ENCODE data around the gene UNK. TPM values are rescaled to one million over a fixed set of nuclear protein-coding genes. Genes with fewer than 3 reads are reported as not detected.

The UNK gene, protein sequence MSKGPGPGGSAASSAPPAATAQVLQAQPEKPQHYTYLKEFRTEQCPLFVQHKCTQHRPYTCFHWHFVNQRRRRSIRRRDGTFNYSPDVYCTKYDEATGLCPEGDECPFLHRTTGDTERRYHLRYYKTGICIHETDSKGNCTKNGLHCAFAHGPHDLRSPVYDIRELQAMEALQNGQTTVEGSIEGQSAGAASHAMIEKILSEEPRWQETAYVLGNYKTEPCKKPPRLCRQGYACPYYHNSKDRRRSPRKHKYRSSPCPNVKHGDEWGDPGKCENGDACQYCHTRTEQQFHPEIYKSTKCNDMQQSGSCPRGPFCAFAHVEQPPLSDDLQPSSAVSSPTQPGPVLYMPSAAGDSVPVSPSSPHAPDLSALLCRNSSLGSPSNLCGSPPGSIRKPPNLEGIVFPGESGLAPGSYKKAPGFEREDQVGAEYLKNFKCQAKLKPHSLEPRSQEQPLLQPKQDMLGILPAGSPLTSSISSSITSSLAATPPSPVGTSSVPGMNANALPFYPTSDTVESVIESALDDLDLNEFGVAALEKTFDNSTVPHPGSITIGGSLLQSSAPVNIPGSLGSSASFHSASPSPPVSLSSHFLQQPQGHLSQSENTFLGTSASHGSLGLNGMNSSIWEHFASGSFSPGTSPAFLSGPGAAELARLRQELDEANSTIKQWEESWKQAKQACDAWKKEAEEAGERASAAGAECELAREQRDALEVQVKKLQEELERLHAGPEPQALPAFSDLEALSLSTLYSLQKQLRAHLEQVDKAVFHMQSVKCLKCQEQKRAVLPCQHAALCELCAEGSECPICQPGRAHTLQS
- total RNA-seq = 10 to 100 TPM; 33.7 to 36.1 TPM
- polyA plus RNA-seq (2013, experiment 1 of 2) = 22.5 TPM
- 29.6 TPM for polyA plus RNA-seq (2013, experiment 2 of 2)
- 16.5 to 67.1 (median 36.1) reads per million in 172 experiments for total RNA-seq

DNA sequence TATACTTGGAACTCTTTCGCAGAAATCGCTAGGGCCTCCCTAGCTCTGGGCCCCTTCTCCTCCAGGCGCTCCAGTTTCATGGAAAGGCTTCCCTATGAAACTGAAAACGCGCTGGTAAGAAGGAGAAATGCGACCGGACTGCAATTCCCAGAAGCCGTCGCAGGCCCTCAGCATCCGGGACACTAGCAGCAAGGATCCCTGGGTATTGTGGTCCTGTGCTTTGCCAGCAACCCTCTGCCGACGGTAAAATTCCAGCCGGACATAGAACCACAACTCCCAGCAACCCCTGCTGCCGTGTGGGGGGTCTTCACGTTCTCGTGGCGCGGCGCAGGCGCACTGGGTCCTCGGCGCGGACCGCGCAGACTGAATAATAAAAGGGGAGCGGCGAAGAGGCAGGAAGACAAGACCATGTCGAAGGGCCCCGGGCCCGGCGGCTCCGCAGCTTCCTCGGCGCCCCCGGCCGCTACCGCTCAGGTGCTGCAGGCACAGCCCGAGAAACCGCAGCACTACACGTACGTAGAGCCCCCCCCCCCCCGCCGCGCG lies at the start of gene UNK:
Gene UNK (plus strand): TSS at position 334 of the 543 bp plus-strand sequence. CDS start 75 bp downstream, at position 409.
- no peaks in the 10 kb centered on the region for H3K36me3 ChIP-seq (ENCODE audit: insufficient read depth, low read length)
- peak within 1 kb of the TSS; percentile 69 for H3K4me3 ChIP-seq (ENCODE audit: low read length)
- peak within 1 kb of the TSS; percentile 93 for H3K27ac Mint-ChIP-seq
- H3K4me1 ChIP-seq (ENCODE audit: insufficient read depth, low read length) = peaks cover 45% of the 10 kb centered on the region
- intact Hi-C loops (cut with DNase I, micrococcal nuclease) = loop anchor here (1.0 to 10.0 kb wide), 7 partner anchors 32 to 950 kb away; partner anchors contain the start of genes WBP2 (in 2 of the 2), MFSD11 (in 1 of the 2), SRSF2 (in 1 of the 2) and TMEM94 (in 1 of the 2)
- ChIA-PET POLR2A (interaction anchor here (0.6 to 6.6 kb wide), 27 partner anchors 9 to 514 kb away, joined by 3 to 112 read pairs (median 7); partner anchors contain the start of genes GALK1, MIF4GD, RECQL5 and SAP30BP), CTCF (interaction anchor here (0.5 to 5.2 kb wide), 5 partner anchors 19 to 429 kb away, joined by 3 to 25 read pairs (median 9); partner anchors contain the start of genes GALK1, TRIM65 and WBP2)
- H3K4me3 Mint-ChIP-seq = peak within 1 kb of the TSS; percentile 92
- H3K36me3 Mint-ChIP-seq (ENCODE audit: low read depth) = peaks cover 9% of the 10 kb centered on the region
- H3K4me1 Mint-ChIP-seq (ENCODE audit: low read depth) = peaks cover 52% of the 10 kb centered on the region
- H3K27me3 ChIP-seq (ENCODE audit: control insufficient read depth in 1 of 2, insufficient read depth in 2 of 2, low read length in 2 of 2) = no peaks in the 10 kb centered on the region
- H3K9me3 ChIP-seq (ENCODE audit: control insufficient read depth in 1 of 2, insufficient read depth in 1 of 2, low read length in 2 of 2) = no peaks in the 10 kb centered on the region
- no peaks in the 10 kb centered on the region for H3K9me3 Mint-ChIP-seq
- ATAC-seq (ENCODE audit: poor library complexity) (peak; percentile 63), DNase-seq (peak; percentile 90 to 99 (median 94))
- peak within 1 kb of the TSS; percentile 99 to 100 for H3K27ac ChIP-seq (ENCODE audit: low read depth in 1 of 2, low read length in 2 of 2)
- peaks cover 3% of the 10 kb centered on the region for H3K27me3 Mint-ChIP-seq
- TF ChIP-seq, protein P1, sequence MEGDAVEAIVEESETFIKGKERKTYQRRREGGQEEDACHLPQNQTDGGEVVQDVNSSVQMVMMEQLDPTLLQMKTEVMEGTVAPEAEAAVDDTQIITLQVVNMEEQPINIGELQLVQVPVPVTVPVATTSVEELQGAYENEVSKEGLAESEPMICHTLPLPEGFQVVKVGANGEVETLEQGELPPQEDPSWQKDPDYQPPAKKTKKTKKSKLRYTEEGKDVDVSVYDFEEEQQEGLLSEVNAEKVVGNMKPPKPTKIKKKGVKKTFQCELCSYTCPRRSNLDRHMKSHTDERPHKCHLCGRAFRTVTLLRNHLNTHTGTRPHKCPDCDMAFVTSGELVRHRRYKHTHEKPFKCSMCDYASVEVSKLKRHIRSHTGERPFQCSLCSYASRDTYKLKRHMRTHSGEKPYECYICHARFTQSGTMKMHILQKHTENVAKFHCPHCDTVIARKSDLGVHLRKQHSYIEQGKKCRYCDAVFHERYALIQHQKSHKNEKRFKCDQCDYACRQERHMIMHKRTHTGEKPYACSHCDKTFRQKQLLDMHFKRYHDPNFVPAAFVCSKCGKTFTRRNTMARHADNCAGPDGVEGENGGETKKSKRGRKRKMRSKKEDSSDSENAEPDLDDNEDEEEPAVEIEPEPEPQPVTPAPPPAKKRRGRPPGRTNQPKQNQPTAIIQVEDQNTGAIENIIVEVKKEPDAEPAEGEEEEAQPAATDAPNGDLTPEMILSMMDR (IDR thresholded peaks at IDR 0.05) = no peak

DNA sequence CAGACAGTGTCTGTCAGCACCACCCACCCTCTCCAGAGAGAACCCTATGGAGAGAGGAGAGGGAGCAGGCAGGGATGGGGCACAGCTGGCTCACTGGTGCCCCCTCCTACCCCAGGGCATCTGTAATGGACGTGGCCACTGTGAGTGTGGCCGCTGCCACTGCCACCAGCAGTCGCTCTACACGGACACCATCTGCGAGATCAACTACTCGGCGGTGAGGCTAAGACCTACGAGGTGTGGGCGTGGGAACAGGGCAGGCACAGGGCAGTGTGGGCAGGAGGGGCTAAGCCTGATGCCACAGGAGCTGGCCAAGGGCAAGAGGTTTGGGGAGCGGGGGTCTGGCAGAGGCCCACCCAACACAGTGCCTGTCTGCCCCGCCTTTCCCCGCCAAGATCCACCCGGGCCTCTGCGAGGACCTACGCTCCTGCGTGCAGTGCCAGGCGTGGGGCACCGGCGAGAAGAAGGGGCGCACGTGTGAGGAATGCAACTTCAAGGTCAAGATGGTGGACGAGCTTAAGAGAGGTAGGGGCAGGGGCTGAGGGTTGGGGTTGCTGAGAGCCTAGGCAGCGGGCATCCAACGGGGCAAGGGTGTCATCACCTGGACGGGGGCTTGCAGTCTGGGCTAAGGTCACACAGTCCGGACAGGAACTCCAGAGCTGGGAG lies 48.3 kb upstream of the UNK start:
- H3K27ac ChIP-seq (ENCODE audit: low read depth in 1 of 2, low read length in 2 of 2) = no peak overlapping the region
- ChIA-PET CTCF (no interaction called here), POLR2A (no interaction called here)
- H3K4me3 ChIP-seq (ENCODE audit: low read length) = no peak overlapping the region
- DNase-seq = no peak
- H3K4me1 ChIP-seq (ENCODE audit: insufficient read depth, low read length) = peaks cover 3% of the 10 kb centered on the region
- peaks cover 5% of the 10 kb centered on the region for H3K4me1 Mint-ChIP-seq (ENCODE audit: low read depth)
- H3K9me3 ChIP-seq (ENCODE audit: control insufficient read depth in 1 of 2, insufficient read depth in 1 of 2, low read length in 2 of 2) = no peaks in the 10 kb centered on the region
- no peak overlapping the region for H3K27ac Mint-ChIP-seq
- H3K27me3 ChIP-seq (ENCODE audit: control insufficient read depth in 1 of 2, insufficient read depth in 2 of 2, low read length in 2 of 2) = no peaks in the 10 kb centered on the region
- H3K36me3 Mint-ChIP-seq (ENCODE audit: low read depth) = no peaks in the 10 kb centered on the region
- intact Hi-C loops (cut with DNase I, micrococcal nuclease) = no loop called here
- H3K27me3 Mint-ChIP-seq = no peaks in the 10 kb centered on the region
- no peak for ATAC-seq (ENCODE audit: poor library complexity)
- no peaks in the 10 kb centered on the region for H3K36me3 ChIP-seq (ENCODE audit: insufficient read depth, low read length)
- H3K9me3 Mint-ChIP-seq = no peaks in the 10 kb centered on the region
- TF ChIP-seq, protein P1 (IDR thresholded peaks at IDR 0.05) = no peak
- no peak overlapping the region for H3K4me3 Mint-ChIP-seq

Measured in CD4-positive, alpha-beta T cell (primary cell).